Chondrocyte (in vitro differentiated cells): ENCODE results near the gene SLC35A4. TPM values are rescaled to one million over a fixed set of nuclear protein-coding genes. Genes with fewer than 3 reads are reported as not detected.

ENCODE experiments used
- DNase-seq: peaks from one replicate; pipeline ENCODE4 v3.0.0; 2021; ENCODE audit warnings: mixed read lengths, low spot score
- H3K27ac Mint-ChIP-seq: one replicate; pipeline ENCODE4 v1.8.0; 2021; ENCODE audit warnings: mild to moderate bottlenecking, moderate library complexity, mixed read lengths; ENCODE audit not compliant: unreplicated experiment
- H3K27me3 Mint-ChIP-seq: 2 replicates; pipeline ENCODE4 v1.8.0; 2021; ENCODE audit warnings: low read depth, mixed read lengths
- H3K36me3 Mint-ChIP-seq: 2 replicates; pipeline ENCODE4 v1.8.0; 2021; ENCODE audit warnings: low read depth, mixed read lengths
- H3K4me1 Mint-ChIP-seq: 2 replicates; pipeline ENCODE4 v1.8.0; 2021; ENCODE audit warnings: low read depth, mild to moderate bottlenecking, mixed read lengths
- H3K4me3 Mint-ChIP-seq: one replicate; pipeline ENCODE4 v1.8.0; 2021; ENCODE audit warnings: mild to moderate bottlenecking, moderate library complexity, mixed read lengths; ENCODE audit not compliant: unreplicated experiment
- H3K9me3 Mint-ChIP-seq: 2 replicates; pipeline ENCODE4 v1.8.0; 2021; ENCODE audit warnings: low read depth, mixed read lengths
- CTCF ChIP-seq: fragments of 200-600 bp; sonication (generic); IDR thresholded peaks from 2 replicates; pipeline ENCODE4 v1.5.0; 2021; ENCODE audit warnings: antibody characterized with exemption, mild to moderate bottlenecking, moderate library complexity
- total RNA-seq: library from RNA; stranded (reverse); gene quantifications from 3 replicates; pipeline ENCODE4 v1.2.1, GENCODE V29; 2021

Gene SLC35A4
- total RNA-seq, 1 donor from 2014 or later: 79.2 TPM

GRCh38 chr5:140570058-140570457 lies 5.4 kb downstream of the SLC35A4 start:
- Mint-ChIP-seq H3K4me1 (peaks cover 28% of the 10 kb centered on the region), H3K9me3 (no peaks in the 10 kb centered on the region), H3K27ac (no peak overlapping the region), H3K36me3 (peaks cover 10% of the 10 kb centered on the region), H3K4me3 (no peak overlapping the region), H3K27me3 (no peaks in the 10 kb centered on the region)
- DNase-seq: no peak
- TF ChIP-seq CTCF: no peak

GRCh38 chr5:140570488-140570887 lies 5.9 kb downstream of the SLC35A4 start:
- no peak for TF ChIP-seq CTCF
- H3K4me1 Mint-ChIP-seq: peaks cover 28% of the 10 kb centered on the region
- DNase-seq: no peak
- H3K9me3 Mint-ChIP-seq: no peaks in the 10 kb centered on the region
- peaks cover 10% of the 10 kb centered on the region for H3K36me3 Mint-ChIP-seq
- no peak overlapping the region for H3K27ac Mint-ChIP-seq
- no peak overlapping the region for H3K4me3 Mint-ChIP-seq
- H3K27me3 Mint-ChIP-seq: no peaks in the 10 kb centered on the region

GRCh38 chr5:140571105-140571504 lies 6.5 kb downstream of the SLC35A4 start:
- Mint-ChIP-seq H3K9me3 (no peaks in the 10 kb centered on the region), H3K36me3 (peaks cover 10% of the 10 kb centered on the region), H3K4me1 (peaks cover 23% of the 10 kb centered on the region), H3K27ac (no peak overlapping the region), H3K27me3 (no peaks in the 10 kb centered on the region), H3K4me3 (no peak overlapping the region)
- DNase-seq: no peak
- no peak for TF ChIP-seq CTCF

DNA sequence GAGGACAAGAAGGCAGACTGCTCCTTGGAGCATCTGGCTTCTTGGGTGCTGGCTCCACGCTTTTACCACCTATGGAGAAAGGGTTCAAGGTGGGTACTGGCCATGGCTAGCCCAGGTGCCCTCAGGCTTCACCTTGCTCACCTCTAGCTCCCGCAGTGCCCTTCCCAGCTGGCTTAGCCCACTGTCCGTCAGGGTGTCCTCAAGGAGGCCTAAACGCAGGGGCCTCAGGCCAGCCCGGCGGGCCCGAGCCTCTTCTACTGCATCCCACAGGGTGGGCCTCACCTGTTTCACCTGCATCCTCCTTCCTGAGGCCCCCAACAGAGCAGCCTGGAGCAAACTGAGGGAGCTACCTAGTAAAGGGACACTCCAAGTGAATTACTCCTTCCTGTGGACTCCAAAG lies 9.1 kb downstream of the SLC35A4 start:
- DNase-seq: no peak
- Mint-ChIP-seq H3K27ac (no peak overlapping the region), H3K4me3 (no peak overlapping the region), H3K36me3 (no peaks in the 10 kb centered on the region), H3K9me3 (no peaks in the 10 kb centered on the region), H3K4me1 (peaks cover 30% of the 10 kb centered on the region), H3K27me3 (no peaks in the 10 kb centered on the region)
- TF ChIP-seq CTCF: no peak

GRCh38 chr5:140574165-140574564 lies 9.5 kb downstream of the SLC35A4 start:
- DNase-seq: no peak
- H3K36me3 Mint-ChIP-seq: no peaks in the 10 kb centered on the region
- no peak for TF ChIP-seq CTCF
- H3K4me1 Mint-ChIP-seq: peaks cover 30% of the 10 kb centered on the region
- no peak overlapping the region for H3K4me3 Mint-ChIP-seq
- H3K27me3 Mint-ChIP-seq: no peaks in the 10 kb centered on the region
- H3K27ac Mint-ChIP-seq: peak overlapping the region; percentile 74
- H3K9me3 Mint-ChIP-seq: no peaks in the 10 kb centered on the region
